ENCODE data around the gene CTNNA3. TPM values are rescaled to one million over a fixed set of nuclear protein-coding genes. Genes with fewer than 3 reads are reported as not detected.
"Not testable (repeated sequence)": the region's sequence is repeated elsewhere in the genome, so short reads cannot be mapped to it uniquely, and the experiment has no call there.

CTNNA3 gene
- total RNA-seq, result 1 to 10 TPM; 1.2 to 7.1 (median 1.3) TPM

- ATAC-seq (ENCODE audit: low FRiP score) (no peak), DNase-seq (ENCODE audit: low spot score) (no peak)
- no peak for TF ChIP-seq CTCF (IDR thresholded peaks at IDR 0.05)
Observed at GRCh38 chr10:67696029-67696428, at the start of gene CTNNA3. CTNNA3 (minus strand) TSS chr10:67696195.

- ATAC-seq (ENCODE audit: low FRiP score) (no peak), DNase-seq (ENCODE audit: low spot score) (no peak)
- no peak for TF ChIP-seq CTCF (IDR thresholded peaks at IDR 0.05)
Observed at GRCh38 chr10:67735430-67735829, 39.4 kb upstream of the CTNNA3 start.

- no peak for TF ChIP-seq CTCF (IDR thresholded peaks at IDR 0.05)
Observed at GRCh38 chr10:67733511-67733910, 37.5 kb upstream of the CTNNA3 start.

GRCh38 chr10:67725567-67725966, 29.6 kb upstream of the CTNNA3 start:
- DNase-seq (ENCODE audit: low spot score), result no peak
- ATAC-seq (ENCODE audit: low FRiP score), result no peak
- TF ChIP-seq CTCF (IDR thresholded peaks at IDR 0.05), result no peak

More at GRCh38 chr10:67733511-67733910, 37.5 kb upstream of the CTNNA3 start:
- DNase-seq (ENCODE audit: low spot score) (no peak), ATAC-seq (ENCODE audit: low FRiP score) (no peak)

GRCh38 chr10:67723601-67724000, 27.6 kb upstream of the CTNNA3 start:
- TF ChIP-seq CTCF (IDR thresholded peaks at IDR 0.05), result no peak
- ATAC-seq (ENCODE audit: low FRiP score) (no peak), DNase-seq (ENCODE audit: low spot score) (no peak)

- ATAC-seq (ENCODE audit: low FRiP score) (no peak), DNase-seq (ENCODE audit: low spot score) (no peak)
- TF ChIP-seq CTCF (IDR thresholded peaks at IDR 0.05), result no peak
Observed at GRCh38 chr10:67722113-67722512, 26.1 kb upstream of the CTNNA3 start.

- not testable (repeated sequence) for DNase-seq (ENCODE audit: low spot score); ATAC-seq (ENCODE audit: low FRiP score)
Observed at GRCh38 chr10:67716455-67716854, 20.5 kb upstream of the CTNNA3 start.

GRCh38 chr10:67705921-67706320, 9.9 kb upstream of the CTNNA3 start:
- ATAC-seq (ENCODE audit: low FRiP score) (no peak), DNase-seq (ENCODE audit: low spot score) (no peak)
- no peak for TF ChIP-seq CTCF (IDR thresholded peaks at IDR 0.05)

- not testable (repeated sequence) for DNase-seq (ENCODE audit: low spot score); ATAC-seq (ENCODE audit: low FRiP score)
Observed at GRCh38 chr10:67699613-67700270, 3.7 kb upstream of the CTNNA3 start.

Measured in omental fat pad (tissue), 4 donors.